Lower lobe of right lung (tissue), 2 donors: ENCODE measurements around the gene KIRREL3. TPM values are rescaled to one million over a fixed set of nuclear protein-coding genes. Genes with fewer than 3 reads are reported as not detected.

Experiments used
- ATAC-seq, 2 donors: fragments of 200-7000 bp; cut with Tn5 transposase; one replicate each; pipeline ENCODE4 v1.9.1; 2020 to 2022; ENCODE audit warnings: mild to moderate bottlenecking in 2 of 2, moderate library complexity in 2 of 2
- DNase-seq: peaks from one replicate; pipeline ENCODE4 v3.0.0-alpha.2; 2020
- H3K27ac ChIP-seq: fragments of 200-600 bp; one replicate; pipeline ENCODE4 v1.8.0; 2022
- H3K27me3 ChIP-seq: fragments of 200-600 bp; one replicate; pipeline ENCODE4 v1.8.0; 2022; ENCODE audit warnings: low read depth
- H3K36me3 ChIP-seq: fragments of 200-600 bp; one replicate; pipeline ENCODE4 v1.8.0; 2022; ENCODE audit warnings: mild to moderate bottlenecking
- H3K4me1 ChIP-seq: fragments of 200-600 bp; one replicate; pipeline ENCODE4 v1.8.0; 2022
- H3K4me3 ChIP-seq: fragments of 200-600 bp; one replicate; pipeline ENCODE4 v1.8.0; 2022; ENCODE audit warnings: mild to moderate bottlenecking
- H3K9me3 ChIP-seq: fragments of 200-600 bp; one replicate; pipeline ENCODE4 v1.8.0; 2022
- CTCF ChIP-seq: fragments of 200-600 bp; IDR thresholded peaks from one replicate; pipeline ENCODE4 v1.8.0; 2022; ENCODE audit warnings: antibody characterized with exemption, mild to moderate bottlenecking
- intact Hi-C: fragments of 100-400 bp; cut with DNase I; formaldehyde crosslinking; loops from one replicate; pipeline ENCODE4 v1.11.0; 2022
- total RNA-seq: library from RNA; stranded (reverse); fragmentation: NEBNext Ultra II Directional; extraction: Animal tissue kit (Norgen Biotek cat#: 25700); gene quantifications from one replicate; pipeline ENCODE4 v1.2.1, GENCODE V29; 2021
- donor health status: DM: no; HTN: yes; CAD: no; lungs with severe emphysema.

Gene KIRREL3
- total RNA-seq, 1 donor from 2014 or later, result 0.15 TPM

GRCh38 chr11:126892756-126893155 is 107.8 kb downstream of the KIRREL3 start:
- no peak for TF ChIP-seq CTCF
- Histone ChIP-seq H3K27ac (no peak overlapping the region), H3K4me1 (peaks cover 6% of the 10 kb centered on the region), H3K27me3 (no peaks in the 10 kb centered on the region), H3K36me3 (no peaks in the 10 kb centered on the region), H3K9me3 (peaks cover 11% of the 10 kb centered on the region), H3K4me3 (no peak overlapping the region)
- intact Hi-C loops, result no loop called here
- no peak for DNase-seq
- ATAC-seq, result no peak

- ATAC-seq, result no peak
- intact Hi-C loops, result no loop called here
- H3K27ac ChIP-seq, result no peak overlapping the region
Measured at GRCh38 chr11:126891556-126892217, 108.9 kb downstream of the KIRREL3 start.

GRCh38 chr11:126890561-126890960 is 110.0 kb downstream of the KIRREL3 start:
- Histone ChIP-seq H3K4me3 (no peak overlapping the region), H3K9me3 (peaks cover under 1% of the 10 kb centered on the region), H3K27me3 (no peaks in the 10 kb centered on the region), H3K36me3 (no peaks in the 10 kb centered on the region), H3K4me1 (peaks cover 6% of the 10 kb centered on the region), H3K27ac (no peak overlapping the region)
- DNase-seq (no peak), ATAC-seq (no peak)
- TF ChIP-seq CTCF, result no peak
- intact Hi-C loops, result no loop called here

More at GRCh38 chr11:126891556-126892217, 108.9 kb downstream of the KIRREL3 start:
- H3K4me1 ChIP-seq, result peaks cover 6% of the 10 kb centered on the region
- DNase-seq, result no peak
- no peaks in the 10 kb centered on the region for H3K27me3 ChIP-seq
- no peak overlapping the region for H3K4me3 ChIP-seq
- no peak for TF ChIP-seq CTCF
- peaks cover 11% of the 10 kb centered on the region for H3K9me3 ChIP-seq
- H3K36me3 ChIP-seq, result no peaks in the 10 kb centered on the region

GRCh38 chr11:126888115-126888712 is 112.4 kb downstream of the KIRREL3 start:
- no peak for TF ChIP-seq CTCF
- Histone ChIP-seq H3K9me3 (no peaks in the 10 kb centered on the region), H3K27ac (no peak overlapping the region), H3K36me3 (no peaks in the 10 kb centered on the region), H3K4me1 (peaks cover 6% of the 10 kb centered on the region), H3K4me3 (no peak overlapping the region), H3K27me3 (no peaks in the 10 kb centered on the region)
- DNase-seq, result no peak
- ATAC-seq, result peak; percentile 53 to 63
- intact Hi-C loops, result no loop called here

GRCh38 chr11:126886636-126887035 is 113.9 kb downstream of the KIRREL3 start:
- Histone ChIP-seq H3K36me3 (no peaks in the 10 kb centered on the region), H3K27ac (no peak overlapping the region), H3K4me1 (peaks cover 6% of the 10 kb centered on the region), H3K27me3 (no peaks in the 10 kb centered on the region), H3K9me3 (no peaks in the 10 kb centered on the region), H3K4me3 (no peak overlapping the region)
- intact Hi-C loops, result no loop called here
- no peak for DNase-seq
- no peak for ATAC-seq
- no peak for TF ChIP-seq CTCF
